ENCODE measurements around the gene PIP4K2C.

- TF ChIP-seq CTCF (conservative IDR thresholded peaks at IDR 0.05) (no peak), EZH2 (IDR thresholded peaks at IDR 0.05; ENCODE audit: low read depth) (no peak)
Measured at GRCh38 chr12:57611827-57612710, 21.1 kb downstream of the PIP4K2C start.

Measured in PC-9 (cell line).